ENCODE measurements around the gene LTB4R2.

LTB4R2 gene

DNA sequence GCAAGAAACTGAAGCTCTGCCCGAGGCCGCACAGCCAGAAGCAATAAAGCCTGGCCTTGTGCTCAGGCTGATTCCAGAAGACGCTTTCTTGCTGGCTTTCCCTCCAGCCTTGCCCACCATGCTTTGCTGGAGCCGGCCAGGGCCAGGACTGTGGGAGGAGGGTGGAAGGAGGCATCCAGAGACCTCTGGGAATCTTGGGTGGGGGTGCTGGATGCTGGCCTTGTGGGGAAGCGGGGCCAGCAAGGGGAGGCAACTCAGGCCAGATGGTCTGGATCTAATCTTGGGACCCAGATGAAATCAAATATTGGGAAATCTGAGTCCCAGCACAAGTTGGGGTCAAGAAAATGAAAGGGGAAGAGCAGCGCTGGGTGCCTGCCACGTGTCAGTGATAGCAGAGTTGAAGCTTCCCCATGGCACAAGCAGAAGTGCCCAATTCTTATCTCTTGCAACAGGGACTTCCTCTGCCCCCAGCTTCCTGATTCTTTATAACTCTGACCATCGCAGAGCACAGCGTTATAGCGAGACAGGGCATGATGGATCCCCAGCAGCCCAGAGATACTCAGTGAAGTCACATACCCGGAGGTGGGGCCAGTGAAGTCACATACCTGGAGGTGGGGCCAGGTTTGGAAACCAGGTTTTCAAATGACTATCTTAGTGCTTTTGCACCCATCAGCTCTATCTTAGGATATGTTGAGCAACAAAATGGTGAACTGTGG, 32.2 kb upstream of the LTB4R2 start:
- no peak for DNase-seq (ENCODE audit: low read depth)

DNA sequence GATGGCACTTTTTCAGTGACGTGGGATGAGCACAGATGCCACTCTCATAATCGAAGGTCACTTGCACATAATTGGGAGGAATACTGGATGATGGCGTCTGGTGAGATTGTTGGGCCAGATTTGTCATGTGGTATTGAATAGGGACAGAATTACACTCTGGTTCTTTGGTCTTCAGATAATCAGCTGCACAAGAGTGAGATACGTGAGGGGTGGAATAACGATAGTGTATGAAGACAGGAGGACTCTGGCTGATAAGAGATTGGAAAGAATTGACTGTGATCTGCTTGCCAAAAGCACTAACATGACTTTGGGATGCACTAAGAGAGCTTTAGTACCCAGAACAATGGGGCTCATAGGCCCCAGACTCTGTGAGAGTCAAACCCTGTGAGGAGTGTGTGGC, 31.5 kb upstream of the LTB4R2 start:
- DNase-seq (ENCODE audit: low read depth) = no peak

DNA sequence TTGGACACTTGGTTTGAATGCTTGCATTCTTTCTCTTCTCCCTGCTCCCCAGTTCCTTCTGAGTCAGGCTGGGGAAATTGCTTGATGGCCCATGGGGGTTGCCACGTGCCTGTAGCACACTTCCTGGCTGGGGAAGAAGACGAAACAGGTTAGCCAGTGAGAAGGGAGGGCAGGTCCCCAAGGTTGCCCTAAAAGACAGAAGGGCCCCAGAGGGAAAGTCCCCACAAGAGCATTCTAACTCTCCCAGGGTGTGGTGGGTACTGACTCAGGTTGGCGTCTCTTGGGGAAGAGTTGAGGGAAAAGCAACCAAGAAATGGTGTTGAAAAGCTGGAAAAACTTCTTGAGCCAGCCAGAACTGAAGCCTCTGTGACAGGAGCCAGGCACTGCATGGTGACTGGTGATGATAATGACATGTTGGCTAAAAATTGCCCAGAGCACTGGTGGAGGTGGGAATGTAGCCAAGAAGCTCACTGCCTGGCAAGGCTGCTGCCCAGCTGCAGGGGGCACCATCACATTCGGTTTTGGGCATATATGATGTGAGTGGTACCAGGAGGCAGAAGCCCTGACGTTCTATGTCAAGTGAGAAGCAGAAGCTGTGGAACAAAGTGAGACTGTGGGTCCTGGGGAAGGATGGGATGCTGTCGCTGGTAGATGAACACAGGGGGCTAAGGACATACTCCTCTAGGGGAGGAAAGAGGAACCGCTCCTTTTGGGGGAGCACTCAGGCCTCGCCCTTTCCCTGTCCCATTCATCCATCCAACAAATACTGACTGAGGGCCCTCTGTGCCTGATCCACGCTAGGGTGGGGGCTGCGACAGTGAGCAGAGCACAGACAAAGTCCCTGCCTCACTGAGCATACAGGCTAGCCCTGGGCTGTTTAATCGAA, 30.4 kb upstream of the LTB4R2 start:
- no peak for DNase-seq (ENCODE audit: low read depth)

DNA sequence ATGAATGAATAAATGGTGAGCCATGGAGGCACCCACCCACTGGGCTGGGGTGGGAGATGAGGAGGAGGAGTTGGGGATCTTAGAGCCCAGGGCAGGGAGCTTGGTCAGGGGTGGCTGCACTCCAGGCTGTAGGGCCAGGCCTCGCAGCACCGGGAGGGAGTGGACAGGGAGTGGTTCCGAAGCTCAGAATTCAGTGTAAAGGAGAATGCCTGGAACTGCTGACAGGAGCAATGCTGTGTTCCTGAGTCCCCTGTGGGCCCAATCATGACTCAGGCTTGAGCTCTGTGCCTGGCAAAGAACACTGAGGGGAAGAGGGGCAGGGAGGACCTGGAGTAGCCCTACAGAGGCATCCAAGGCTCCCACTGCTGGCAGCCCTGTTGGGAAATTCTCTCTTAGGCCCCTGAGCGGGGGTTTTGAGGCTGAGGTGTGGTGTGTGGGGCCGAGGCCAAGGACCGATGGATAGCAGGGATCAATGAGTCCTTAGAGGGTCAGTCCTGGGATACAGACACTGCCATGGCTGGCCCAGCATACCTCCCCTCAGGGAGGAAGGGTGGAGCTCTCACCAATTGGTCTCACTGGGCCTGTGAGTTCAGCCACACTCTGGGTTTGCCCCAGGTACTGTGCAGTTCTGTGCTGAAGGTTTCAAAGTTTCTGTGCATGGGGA, 29.0 kb upstream of the LTB4R2 start:
- DNase-seq (ENCODE audit: low read depth) = no peak

DNA sequence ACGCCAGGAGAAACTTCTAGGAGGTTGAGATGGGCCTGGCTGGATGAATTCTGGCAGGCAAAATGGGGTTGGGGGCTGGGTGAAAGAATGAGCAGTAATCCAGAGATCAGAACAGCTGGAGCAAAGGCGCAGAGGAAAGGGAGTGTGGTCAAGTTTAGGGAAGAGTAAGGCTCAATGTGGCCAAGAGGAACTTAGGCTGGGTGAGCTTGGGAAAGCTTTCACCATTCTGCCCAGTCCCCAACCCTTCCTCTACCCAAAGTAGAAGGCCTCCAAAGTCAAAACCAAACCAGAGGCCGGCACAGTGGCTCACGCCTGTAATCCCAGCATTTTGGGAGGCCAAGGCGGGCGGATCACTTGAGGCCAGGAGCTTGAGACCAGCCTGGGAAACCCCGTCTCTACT, 28.3 kb upstream of the LTB4R2 start:
- no peak for DNase-seq (ENCODE audit: low read depth)

DNA sequence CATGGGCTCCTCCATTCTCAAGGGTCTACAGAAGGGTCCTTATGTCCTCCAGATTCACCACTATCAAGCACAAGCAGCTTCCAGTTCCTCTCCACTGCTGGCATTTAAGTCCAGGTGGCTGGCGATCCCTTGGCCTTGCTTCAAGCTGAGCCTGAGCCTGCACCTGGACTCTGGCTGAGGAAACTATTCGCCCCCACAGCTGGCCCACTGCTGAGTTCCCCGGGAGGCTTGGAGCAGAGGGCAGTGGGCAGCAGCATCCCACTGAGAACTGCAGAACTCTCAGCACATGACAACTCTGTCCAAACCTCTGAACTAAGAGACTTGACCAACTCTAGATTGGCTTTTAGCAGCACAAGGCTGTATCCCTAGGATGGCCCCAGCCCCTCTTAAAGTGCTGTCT, 27.2 kb upstream of the LTB4R2 start:
- DNase-seq (ENCODE audit: low read depth) = no peak

DNA sequence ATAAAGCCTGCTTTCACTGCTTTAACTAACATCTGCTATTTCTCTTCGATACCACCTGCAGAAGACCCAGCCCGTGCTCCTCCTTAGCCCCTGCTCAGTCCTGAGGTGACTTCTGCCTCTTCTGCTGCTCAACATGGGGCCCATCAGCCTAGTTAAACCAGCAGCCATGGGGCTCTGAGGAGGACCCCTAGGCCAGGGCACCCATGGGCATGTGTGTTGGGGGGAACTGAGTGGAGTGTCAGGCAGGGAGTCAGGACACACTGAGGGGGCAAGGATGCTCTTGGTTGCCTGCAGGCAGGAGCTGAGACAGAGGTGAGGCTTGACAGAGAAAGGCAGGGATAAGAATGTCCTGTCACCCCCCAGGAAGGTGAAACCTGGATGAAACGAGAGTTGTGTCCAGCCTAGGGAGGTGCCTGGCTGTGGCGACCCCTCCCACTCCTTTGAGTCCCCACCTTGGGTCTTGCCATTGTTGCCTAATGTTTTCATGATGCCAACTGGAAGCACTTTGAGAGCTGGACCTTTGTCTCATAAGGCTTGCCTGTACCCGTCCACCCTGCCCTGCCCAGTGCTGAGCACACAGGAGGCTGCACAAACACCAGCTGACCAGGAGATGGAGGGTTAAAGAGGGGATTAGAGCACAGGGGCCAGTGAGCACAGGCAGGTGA, 26.0 kb upstream of the LTB4R2 start:
- DNase-seq (ENCODE audit: low read depth) = no peak

DNA sequence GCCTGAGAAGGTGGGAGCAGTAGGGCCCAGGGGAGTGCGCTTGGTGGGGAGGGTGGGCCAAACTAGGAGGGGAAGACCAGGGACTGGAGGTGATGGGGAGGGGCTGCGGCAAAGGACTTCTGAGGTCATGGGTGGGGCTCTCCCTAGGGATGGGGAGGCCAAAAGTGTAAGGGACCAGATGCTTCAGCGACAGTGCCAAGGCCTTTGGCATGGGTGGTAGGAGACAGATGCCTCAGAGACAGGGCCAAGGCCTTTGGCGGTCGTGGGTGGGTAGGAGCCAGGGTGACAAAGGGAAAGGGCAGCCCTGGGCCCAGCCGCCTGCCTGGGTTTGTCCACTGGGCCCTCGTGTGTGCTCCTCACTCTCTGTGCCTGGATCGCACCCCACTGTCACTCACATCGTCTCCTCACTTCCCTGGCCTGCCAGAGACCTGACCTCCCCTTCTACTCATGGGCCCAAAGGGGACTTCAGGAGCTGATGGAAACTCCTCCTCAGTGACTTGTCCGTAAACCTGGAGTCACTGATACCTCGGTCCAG, 25.4 kb upstream of the LTB4R2 start:
- DNase-seq (ENCODE audit: low read depth) = no peak

DNA sequence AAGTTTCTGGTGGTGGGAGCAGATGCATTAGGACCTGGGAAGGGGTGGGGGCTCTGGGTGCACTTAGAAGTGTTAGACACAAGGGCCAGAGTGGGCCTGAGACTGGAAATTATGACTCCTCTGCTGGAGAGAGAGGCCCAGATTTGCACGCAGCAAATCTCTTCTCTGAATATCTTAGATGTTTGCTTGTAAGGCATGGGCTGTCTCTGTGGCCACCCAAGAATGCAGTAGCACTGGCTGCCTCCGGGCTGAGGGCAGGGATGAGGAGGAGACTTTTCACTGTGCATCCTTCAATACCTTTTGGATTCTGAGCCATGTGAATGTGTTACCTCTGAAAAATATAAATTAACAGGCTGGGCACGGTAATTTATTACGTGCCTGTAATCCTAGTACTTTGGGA, 24.6 kb upstream of the LTB4R2 start:
- DNase-seq (ENCODE audit: low read depth) = no peak

DNA sequence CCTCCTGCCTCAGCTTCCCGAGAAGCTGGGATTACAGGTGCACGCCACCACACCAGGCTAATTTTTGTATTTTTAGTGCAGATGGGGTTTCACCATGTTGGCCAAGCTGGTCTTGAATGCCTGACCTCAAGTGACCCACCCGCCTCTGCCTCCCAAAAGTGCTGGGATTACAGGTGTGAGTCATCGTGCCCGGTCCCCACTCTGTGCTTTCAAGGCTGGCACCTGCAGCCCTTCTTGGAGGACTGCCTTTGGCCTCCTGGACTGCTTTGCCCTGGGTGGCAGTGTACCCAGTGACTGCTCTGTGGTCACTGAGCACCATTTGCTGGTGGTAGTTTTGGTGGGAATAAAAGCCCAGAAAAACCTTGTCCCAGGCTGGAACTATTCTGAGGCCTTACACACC, 22.9 kb upstream of the LTB4R2 start:
- no peak for DNase-seq (ENCODE audit: low read depth)

DNA sequence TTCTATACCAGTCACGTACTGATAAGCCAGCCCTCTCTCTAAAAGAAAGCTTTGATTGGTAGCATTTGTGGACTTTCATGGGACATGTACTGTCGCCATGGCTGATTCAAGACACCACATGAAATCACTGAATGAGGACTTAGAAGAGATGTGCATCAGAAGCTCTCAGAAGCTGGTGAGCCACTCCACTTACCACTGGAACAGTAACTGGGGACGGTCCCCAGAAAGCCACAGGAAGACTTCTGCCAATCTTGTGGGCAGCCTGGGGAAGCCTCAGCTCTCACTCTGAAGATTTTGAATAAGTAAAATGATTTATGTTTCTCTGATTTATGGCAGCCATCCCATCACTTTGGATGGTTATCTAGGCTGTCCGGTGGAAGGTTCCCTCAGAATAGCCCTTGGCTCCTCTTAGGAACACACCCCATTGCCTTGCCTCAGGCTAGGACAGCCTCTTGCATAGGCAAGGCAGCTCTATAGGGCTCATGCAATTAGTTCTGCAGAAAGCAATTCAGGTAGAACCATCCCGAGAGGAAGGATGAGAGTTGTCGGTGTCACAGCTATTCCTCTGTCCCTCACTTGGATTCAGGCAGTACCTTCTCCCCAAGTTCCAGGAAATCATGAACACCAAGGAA, 20.2 kb upstream of the LTB4R2 start:
- no peak for DNase-seq (ENCODE audit: low read depth)

DNA sequence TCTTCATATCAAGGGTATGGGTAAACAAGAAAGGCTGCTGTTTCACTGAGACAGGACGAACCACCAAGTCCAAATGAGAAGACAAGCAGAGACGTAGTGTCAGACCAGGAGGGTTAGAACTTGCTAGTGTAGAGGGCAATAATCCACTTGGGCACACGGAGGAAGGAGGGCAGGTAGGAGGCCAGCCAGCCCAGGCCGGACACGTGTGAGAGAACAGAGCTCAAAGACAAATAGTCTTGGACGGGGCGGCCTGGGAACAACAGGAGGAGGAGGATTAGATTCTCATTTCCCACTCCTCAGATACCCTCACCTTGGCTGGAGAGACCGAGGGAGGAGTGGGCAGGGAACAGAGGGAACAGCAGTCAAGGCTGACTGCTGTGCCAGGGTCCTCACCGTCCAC, 19.2 kb upstream of the LTB4R2 start:
- DNase-seq (ENCODE audit: low read depth) = no peak

DNA sequence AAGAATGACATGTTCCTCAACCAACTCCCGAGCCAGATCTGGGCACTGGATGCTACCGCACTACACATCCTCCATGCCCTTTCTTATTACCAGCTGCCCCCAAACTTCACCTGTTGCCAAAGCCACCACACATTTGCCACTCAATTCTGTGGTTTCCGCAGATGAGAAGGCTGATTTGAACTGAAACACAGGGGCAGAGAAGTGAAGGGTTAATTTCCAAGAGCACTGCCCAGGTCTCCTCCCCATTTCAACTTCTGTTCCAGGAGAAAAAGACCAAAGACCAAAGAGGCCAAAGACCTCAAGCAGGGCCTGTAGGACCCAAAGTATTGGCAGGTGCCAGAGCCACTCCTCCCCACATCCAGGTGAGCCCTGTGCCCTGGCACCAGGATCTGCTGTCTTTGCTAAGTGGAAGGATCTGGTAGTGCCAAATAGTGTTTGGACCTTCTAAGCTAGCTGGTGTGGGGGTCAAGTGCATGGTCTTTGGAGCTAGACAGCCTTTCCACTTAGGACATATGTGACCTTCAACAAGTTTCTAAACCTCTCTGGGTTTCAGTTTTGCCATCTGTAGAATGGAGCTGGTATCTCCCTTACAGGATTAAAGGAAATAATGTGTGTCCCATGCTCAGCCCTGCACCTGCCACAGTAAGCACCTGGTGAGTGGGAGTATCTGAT, 18.4 kb upstream of the LTB4R2 start:
- DNase-seq (ENCODE audit: low read depth) = no peak

DNA sequence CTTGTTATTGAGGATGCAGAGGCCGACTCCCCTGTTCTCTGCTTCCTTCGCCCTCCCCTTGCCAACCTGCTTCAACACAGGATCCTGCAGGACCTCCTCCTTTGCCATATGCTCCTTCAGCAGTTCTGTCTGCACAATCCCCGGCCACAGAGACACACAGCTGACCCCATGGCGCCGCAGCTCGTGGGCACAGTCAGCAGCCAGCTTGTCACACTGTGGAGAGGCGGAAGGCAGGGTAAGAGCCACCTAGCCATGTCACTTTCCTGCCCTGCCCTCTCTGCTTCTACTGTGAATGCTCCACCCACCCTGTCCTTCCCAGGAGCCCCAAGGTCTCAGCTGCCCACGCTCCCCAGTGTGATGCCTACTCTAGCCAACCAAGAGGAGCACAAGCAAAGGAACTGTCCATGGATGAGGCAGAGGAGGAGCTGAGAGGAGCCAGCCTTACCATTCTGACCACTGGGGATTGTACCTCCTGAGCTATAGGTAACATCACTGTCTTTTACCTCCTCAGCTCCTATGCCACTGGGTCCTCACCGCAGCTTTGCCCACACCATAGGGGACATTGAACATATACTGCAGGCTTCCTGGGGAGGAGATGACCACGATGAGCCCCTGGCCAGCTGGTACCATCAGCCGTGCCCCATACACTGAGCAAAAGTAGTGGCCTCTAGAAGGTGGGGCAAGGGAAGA, 17.7 kb upstream of the LTB4R2 start:
- no peak for DNase-seq (ENCODE audit: low read depth)

DNA sequence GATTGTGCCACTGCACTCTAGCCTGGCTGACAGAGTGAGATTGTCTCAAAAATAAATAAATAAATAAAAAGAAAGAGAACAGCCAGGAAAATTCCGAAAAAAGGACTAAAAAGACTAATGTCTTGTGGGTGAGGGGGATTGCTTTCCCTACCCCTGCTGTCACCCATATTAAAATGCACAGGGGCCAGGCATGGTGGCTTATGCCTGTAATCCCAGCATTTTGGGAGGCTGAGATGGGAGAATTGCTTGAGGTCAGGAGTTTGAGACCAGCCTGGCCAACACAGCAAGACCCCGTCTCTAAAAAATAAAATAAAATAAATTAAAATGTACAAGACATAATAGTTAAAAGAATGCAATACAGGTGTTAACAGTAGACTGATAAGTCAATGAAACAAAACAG, 16.4 kb upstream of the LTB4R2 start:
- no peak for DNase-seq (ENCODE audit: low read depth)

DNA sequence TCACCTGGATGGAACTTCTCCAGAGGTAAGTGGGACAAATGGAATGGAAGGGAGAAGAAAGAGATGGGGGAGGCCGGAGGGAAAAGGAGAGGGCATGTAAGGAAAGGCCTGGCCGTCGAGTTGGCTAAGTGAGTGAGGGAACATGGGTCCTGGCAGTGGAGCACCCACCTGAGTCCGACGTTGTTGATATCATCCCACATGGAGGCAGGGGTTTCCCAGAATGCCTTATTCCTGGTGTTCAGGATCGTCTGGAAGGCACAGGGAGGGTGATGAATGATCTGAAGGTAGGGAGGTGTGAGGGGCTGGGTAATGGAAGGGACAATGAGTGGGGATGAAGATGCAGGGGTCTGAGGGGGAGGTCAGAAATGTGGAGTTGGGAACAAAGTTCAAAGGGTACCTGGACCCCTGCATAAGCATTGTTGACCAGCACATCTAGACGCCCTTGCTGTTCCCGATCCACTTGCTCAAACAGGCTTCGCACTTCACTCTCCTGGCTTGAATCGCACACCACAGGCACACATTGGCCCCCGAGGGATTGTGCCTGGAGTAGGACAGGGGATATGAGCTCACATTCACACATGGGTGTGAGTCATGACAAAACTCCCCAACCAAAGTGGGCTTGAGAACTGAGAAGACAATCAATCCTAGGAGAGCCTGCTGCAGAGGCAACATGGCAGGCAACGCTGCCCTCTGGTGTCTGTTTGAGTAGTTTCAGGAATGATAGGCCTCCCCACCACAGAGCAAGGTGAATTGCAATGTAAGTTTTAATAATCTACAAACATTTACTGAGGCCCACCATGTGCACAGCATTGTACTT, 13.4 kb upstream of the LTB4R2 start:
- DNase-seq (ENCODE audit: low read depth) = peak; percentile 73

DNA sequence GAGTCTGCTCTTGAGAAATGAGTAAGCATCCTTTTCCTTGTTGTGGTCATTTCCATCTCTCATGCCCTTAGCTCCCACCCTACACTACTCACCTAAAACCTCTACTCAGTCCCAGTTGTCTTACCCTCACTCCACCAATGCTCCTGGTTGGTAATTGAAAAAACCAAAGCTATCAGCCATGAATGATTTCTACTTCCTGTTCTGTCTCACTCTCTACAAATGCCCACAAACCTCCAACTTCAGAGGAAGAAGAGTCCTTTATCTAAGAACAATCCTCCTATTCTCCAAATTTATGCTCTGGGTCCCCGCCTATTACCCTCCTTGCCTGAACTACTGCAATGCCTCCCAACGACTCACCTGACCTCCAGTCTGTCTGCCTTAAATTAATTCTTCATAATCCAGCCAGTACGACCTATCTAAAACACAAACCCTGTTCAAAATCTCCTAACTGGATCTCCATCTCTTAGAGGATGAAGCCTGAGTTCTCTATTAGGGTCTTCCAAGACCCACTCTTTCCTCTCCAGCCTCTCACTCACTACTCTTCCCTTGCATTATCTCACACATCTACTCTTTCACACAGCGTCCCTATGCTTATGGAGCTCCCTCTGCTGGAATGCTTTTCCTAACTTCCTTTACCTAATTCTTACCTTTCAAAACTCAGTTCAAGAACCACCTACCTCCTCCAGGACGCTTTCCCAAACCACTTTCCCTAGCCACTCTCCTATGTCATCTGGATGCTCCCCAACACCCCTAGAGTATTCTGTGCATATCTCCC, 12.6 kb upstream of the LTB4R2 start:
- DNase-seq (ENCODE audit: low read depth) = no peak

DNA sequence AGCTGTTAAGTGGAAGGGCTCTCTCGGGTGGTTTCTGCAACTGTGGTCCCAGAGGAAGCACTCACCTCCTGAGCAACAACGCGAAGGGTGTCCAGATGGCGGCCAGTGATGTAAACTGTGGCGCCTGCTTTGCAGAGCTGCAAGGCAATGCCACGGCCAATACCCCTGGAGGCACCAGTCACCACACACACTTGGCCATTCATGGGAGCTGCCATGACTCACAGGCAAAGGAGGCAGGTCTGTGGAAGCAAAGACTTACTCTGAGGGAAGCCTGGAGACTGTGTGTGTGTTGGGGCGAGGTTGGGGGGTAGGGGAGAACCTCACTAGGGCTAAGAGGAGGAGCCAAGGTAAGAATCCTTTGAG, 11.1 kb upstream of the LTB4R2 start:
- DNase-seq (ENCODE audit: low read depth) = no peak

Data from HS-27A (cell line).